ENCODE results near the gene ARHGAP20. TPM values are rescaled to one million over a fixed set of nuclear protein-coding genes. Genes with fewer than 3 reads are reported as not detected.

Gene ARHGAP20
- total and polyA plus RNA-seq, 2 experiments from 2014 or later = 0.31 TPM; not detected in 1

DNA sequence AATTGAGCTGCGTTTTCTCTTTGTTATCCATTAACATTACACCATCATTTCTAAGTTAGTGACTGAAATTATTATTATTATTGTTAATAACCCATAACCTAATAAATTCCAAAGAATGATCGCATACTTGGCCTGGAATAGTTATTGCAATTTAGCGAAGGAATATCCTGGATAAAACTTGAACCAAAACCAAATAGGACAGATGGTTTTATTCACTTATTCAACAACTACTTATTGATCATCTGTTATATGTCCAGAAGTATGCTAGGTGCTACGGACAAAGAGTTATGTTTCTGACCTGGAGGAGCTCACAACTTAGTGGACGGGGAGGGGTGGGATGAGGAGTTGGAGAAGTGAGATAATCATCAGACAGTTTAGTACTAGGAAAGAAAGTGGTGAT lies 44.8 kb upstream of the ARHGAP20 start:
- Histone ChIP-seq H4K20me1 (replicated peaks; ENCODE audit: insufficient read depth) (no peaks in the 10 kb centered on the region), H3F3A (replicated peaks; ENCODE audit: low read depth) (no peaks in the 10 kb centered on the region), H3K27ac (ENCODE audit: low read depth) (no peak overlapping the region), H2AFZ (no peak overlapping the region), H3K27me3 (ENCODE audit: insufficient read depth) (no peaks in the 10 kb centered on the region), H3K4me1 (ENCODE audit: insufficient read depth) (no peaks in the 10 kb centered on the region), H3K4me3 (no peak overlapping the region), H3K79me2 (replicated peaks; ENCODE audit: insufficient read depth) (no peaks in the 10 kb centered on the region), H3K4me2 (no peak overlapping the region), H3K36me3 (ENCODE audit: insufficient read depth) (no peaks in the 10 kb centered on the region), H3K9me2 (ENCODE audit: insufficient read depth) (no peaks in the 10 kb centered on the region)
- no peaks in the 10 kb centered on the region; the same call in 2 of the 3 replicates for H3K36me3 Mint-ChIP-seq (ENCODE audit: low read depth)
- no peaks in the 10 kb centered on the region for H3K4me1 Mint-ChIP-seq
- no peak for ATAC-seq
- no peak overlapping the region for H3K27ac Mint-ChIP-seq
- peaks cover 6% of the 10 kb centered on the region; the same call in 2 of the 3 replicates for H3K9me3 Mint-ChIP-seq
- no peak overlapping the region for H3K4me3 Mint-ChIP-seq
- no peak for DNase-seq (ENCODE audit: low spot score)
- no peaks in the 10 kb centered on the region for H3K27me3 Mint-ChIP-seq (ENCODE audit: insufficient read depth, low read depth, poor library complexity)
- TF ChIP-seq EZH2phosphoT487 (IDR thresholded peaks at IDR 0.05; ENCODE audit: unreplicated experiment) (no peak), ZNF114 (CRISPR knock-in tag; IDR thresholded peaks at IDR 0.05) (no peak), POLR2AphosphoS5 (IDR thresholded peaks at IDR 0.05; ENCODE audit: low read depth) (no peak), STAT1 (IDR thresholded peaks at IDR 0.05; ENCODE audit: unreplicated experiment) (no peak), ZNF331 (CRISPR knock-in tag; IDR thresholded peaks at IDR 0.05; ENCODE audit: low read depth) (no peak)
- TF ChIP-seq, protein P1, sequence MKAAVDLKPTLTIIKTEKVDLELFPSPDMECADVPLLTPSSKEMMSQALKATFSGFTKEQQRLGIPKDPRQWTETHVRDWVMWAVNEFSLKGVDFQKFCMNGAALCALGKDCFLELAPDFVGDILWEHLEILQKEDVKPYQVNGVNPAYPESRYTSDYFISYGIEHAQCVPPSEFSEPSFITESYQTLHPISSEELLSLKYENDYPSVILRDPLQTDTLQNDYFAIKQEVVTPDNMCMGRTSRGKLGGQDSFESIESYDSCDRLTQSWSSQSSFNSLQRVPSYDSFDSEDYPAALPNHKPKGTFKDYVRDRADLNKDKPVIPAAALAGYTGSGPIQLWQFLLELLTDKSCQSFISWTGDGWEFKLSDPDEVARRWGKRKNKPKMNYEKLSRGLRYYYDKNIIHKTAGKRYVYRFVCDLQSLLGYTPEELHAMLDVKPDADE (IDR thresholded peaks at IDR 0.05) = no peak
- TF ChIP-seq, protein P2, sequence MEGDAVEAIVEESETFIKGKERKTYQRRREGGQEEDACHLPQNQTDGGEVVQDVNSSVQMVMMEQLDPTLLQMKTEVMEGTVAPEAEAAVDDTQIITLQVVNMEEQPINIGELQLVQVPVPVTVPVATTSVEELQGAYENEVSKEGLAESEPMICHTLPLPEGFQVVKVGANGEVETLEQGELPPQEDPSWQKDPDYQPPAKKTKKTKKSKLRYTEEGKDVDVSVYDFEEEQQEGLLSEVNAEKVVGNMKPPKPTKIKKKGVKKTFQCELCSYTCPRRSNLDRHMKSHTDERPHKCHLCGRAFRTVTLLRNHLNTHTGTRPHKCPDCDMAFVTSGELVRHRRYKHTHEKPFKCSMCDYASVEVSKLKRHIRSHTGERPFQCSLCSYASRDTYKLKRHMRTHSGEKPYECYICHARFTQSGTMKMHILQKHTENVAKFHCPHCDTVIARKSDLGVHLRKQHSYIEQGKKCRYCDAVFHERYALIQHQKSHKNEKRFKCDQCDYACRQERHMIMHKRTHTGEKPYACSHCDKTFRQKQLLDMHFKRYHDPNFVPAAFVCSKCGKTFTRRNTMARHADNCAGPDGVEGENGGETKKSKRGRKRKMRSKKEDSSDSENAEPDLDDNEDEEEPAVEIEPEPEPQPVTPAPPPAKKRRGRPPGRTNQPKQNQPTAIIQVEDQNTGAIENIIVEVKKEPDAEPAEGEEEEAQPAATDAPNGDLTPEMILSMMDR (conservative IDR thresholded peaks at IDR 0.05; ENCODE audit: low read depth in 2 of 2) = no peak
- TF ChIP-seq, protein P3, sequence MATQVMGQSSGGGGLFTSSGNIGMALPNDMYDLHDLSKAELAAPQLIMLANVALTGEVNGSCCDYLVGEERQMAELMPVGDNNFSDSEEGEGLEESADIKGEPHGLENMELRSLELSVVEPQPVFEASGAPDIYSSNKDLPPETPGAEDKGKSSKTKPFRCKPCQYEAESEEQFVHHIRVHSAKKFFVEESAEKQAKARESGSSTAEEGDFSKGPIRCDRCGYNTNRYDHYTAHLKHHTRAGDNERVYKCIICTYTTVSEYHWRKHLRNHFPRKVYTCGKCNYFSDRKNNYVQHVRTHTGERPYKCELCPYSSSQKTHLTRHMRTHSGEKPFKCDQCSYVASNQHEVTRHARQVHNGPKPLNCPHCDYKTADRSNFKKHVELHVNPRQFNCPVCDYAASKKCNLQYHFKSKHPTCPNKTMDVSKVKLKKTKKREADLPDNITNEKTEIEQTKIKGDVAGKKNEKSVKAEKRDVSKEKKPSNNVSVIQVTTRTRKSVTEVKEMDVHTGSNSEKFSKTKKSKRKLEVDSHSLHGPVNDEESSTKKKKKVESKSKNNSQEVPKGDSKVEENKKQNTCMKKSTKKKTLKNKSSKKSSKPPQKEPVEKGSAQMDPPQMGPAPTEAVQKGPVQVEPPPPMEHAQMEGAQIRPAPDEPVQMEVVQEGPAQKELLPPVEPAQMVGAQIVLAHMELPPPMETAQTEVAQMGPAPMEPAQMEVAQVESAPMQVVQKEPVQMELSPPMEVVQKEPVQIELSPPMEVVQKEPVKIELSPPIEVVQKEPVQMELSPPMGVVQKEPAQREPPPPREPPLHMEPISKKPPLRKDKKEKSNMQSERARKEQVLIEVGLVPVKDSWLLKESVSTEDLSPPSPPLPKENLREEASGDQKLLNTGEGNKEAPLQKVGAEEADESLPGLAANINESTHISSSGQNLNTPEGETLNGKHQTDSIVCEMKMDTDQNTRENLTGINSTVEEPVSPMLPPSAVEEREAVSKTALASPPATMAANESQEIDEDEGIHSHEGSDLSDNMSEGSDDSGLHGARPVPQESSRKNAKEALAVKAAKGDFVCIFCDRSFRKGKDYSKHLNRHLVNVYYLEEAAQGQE (IDR thresholded peaks at IDR 0.05; ENCODE audit: unreplicated experiment) = no peak

DNA sequence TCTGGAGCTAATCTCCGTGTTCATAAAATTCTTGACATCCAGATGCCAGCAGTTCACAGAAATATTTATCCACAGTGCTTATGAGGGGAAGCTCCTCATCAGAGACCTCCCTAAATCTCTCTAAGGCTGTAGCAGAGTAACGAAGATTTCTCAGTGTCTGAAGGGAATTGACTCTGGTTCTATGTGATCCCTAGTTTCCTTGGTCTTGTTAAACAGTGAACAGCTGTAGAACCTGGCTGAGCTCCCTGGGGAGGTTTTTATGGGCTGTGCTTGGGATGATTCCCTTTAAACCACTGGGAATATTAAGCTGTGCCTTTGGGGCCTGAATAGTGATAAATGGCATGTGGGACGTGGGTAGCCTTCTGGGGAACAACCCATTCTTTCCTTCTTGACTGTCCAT lies 43.7 kb upstream of the ARHGAP20 start:
- Mint-ChIP-seq H3K4me1 (no peaks in the 10 kb centered on the region), H3K36me3 (ENCODE audit: low read depth) (no peaks in the 10 kb centered on the region; the same call in 1 of the 3 replicates), H3K27me3 (ENCODE audit: insufficient read depth, low read depth, poor library complexity) (no peaks in the 10 kb centered on the region), H3K9me3 (peaks cover 6% of the 10 kb centered on the region; the same call in 2 of the 3 replicates), H3K4me3 (no peak overlapping the region), H3K27ac (no peak overlapping the region)
- Histone ChIP-seq H2AFZ (0 out of 2 replicates have a peak overlapping the region, but pooled peaks have one; percentile 34), H3K4me3 (no peak overlapping the region), H3K9me2 (ENCODE audit: insufficient read depth) (no peaks in the 10 kb centered on the region), H3K27ac (ENCODE audit: low read depth) (no peak overlapping the region), H3K27me3 (ENCODE audit: insufficient read depth) (no peaks in the 10 kb centered on the region), H3K4me2 (no peak overlapping the region), H3F3A (replicated peaks; ENCODE audit: low read depth) (no peaks in the 10 kb centered on the region), H3K4me1 (ENCODE audit: insufficient read depth) (no peaks in the 10 kb centered on the region), H3K36me3 (ENCODE audit: insufficient read depth) (no peaks in the 10 kb centered on the region), H4K20me1 (replicated peaks; ENCODE audit: insufficient read depth) (no peaks in the 10 kb centered on the region), H3K79me2 (replicated peaks; ENCODE audit: insufficient read depth) (no peaks in the 10 kb centered on the region)
- DNase-seq (ENCODE audit: low spot score) (no peak), ATAC-seq (no peak)
- TF ChIP-seq NANOG (IDR thresholded peaks at IDR 0.05; ENCODE audit: borderline replicate concordance) = no peak
- TF ChIP-seq, protein P2 (conservative IDR thresholded peaks at IDR 0.05; ENCODE audit: low read depth in 2 of 2) = no peak
- TF ChIP-seq STAT1 (IDR thresholded peaks at IDR 0.05; ENCODE audit: unreplicated experiment) = no peak
- no peak for TF ChIP-seq EZH2phosphoT487 (IDR thresholded peaks at IDR 0.05; ENCODE audit: unreplicated experiment)
- no peak for TF ChIP-seq POLR2AphosphoS5 (IDR thresholded peaks at IDR 0.05; ENCODE audit: low read depth)
- no peak for TF ChIP-seq ZNF331 (CRISPR knock-in tag; IDR thresholded peaks at IDR 0.05; ENCODE audit: low read depth)
- TF ChIP-seq JUNB (IDR thresholded peaks at IDR 0.05; ENCODE audit: unreplicated experiment) = no peak

Data from GM23338 (cell line).